ENCODE data around the gene ATRNL1. TPM values are rescaled to one million over a fixed set of nuclear protein-coding genes. Genes with fewer than 3 reads are reported as not detected.

The ATRNL1 gene
- total and polyA plus RNA-seq, 2 of the 8 experiments (the other 6 are each of a cell fraction or from before 2014, with no cell fraction given), result 5.1 to 17.6 TPM

DNA sequence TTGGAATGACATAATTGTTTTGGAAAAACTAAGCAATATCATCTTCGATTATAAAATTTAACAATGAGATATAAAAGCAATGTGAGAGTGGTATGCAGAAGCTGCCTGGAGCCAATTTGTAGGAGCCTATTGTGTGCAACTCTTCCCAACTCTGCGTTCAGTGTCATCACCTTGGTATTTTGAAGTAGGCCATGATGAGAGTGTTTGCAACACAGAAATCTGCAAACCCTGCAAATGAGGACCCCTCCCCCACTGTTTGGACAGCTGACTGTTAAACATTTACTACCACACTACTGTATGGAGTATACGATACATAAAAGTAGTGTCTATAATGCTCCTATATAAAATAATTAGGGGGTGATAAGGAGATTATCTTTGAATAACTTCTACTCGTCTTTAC is 531.3 kb downstream of the ATRNL1 start:
- Histone ChIP-seq H3K4me3 (ENCODE audit: extremely low read depth in 1 of 4, insufficient read depth in 2 of 4, low read depth in 3 of 4, low read length in 4 of 4) (no peak overlapping the region), H4K91ac (replicated peaks; ENCODE audit: insufficient read length, low read length) (no peak overlapping the region), H3K4me2 (ENCODE audit: insufficient read depth in 1 of 2, low read depth in 2 of 2, low read length in 2 of 2) (no peak overlapping the region), H2BK12ac (ENCODE audit: low read depth, low read length) (no peak overlapping the region), H3K27me3 (replicated peaks in 1 of 4; ENCODE audit: control insufficient read depth in 3 of 4, extremely low read depth in 1 of 4, insufficient read depth in 3 of 4, low read length in 3 of 4) (no peaks in the 10 kb centered on the region), H4K5ac (ENCODE audit: insufficient read length, low read depth, low read length) (no peak overlapping the region), H3K56ac (replicated peaks; ENCODE audit: insufficient read length, low read depth, low read length) (no peak overlapping the region), H2AFZ (ENCODE audit: low read length) (no peak overlapping the region), H3K23ac (ENCODE audit: insufficient read length) (no peak overlapping the region), H3K27ac (ENCODE audit: low read depth, low read length) (no peak overlapping the region), H4K20me1 (replicated peaks in 1 of 2; ENCODE audit: control insufficient read depth in 1 of 2, insufficient read depth in 2 of 2, low read length in 2 of 2) (no peaks in the 10 kb centered on the region), H3K4me1 (replicated peaks in 1 of 4; ENCODE audit: control insufficient read depth in 3 of 4, insufficient read depth in 4 of 4, low read length in 3 of 4) (no peaks in the 10 kb centered on the region), H2BK120ac (replicated peaks; ENCODE audit: low read depth, low read length) (no peak overlapping the region), H3K9ac (replicated peaks in 1 of 4; ENCODE audit: extremely low read depth in 1 of 4, low read depth in 3 of 4, low read length in 3 of 4) (no peak overlapping the region), H3K79me2 (ENCODE audit: control insufficient read depth in 1 of 2, insufficient read depth in 2 of 2, low read length in 2 of 2) (no peaks in the 10 kb centered on the region), H2BK5ac (ENCODE audit: low read depth, low read length) (no peak overlapping the region), H2AK5ac (ENCODE audit: low read depth, low read length) (no peak overlapping the region), H3K36me3 (ENCODE audit: control insufficient read depth in 2 of 4, insufficient read depth in 4 of 4, low read length in 3 of 4) (no peaks in the 10 kb centered on the region), H3K23me2 (ENCODE audit: low read depth, low read length) (no peaks in the 10 kb centered on the region), H2BK15ac (ENCODE audit: low read length) (no peak overlapping the region), H3K14ac (ENCODE audit: insufficient read length) (no peak overlapping the region), H3K4ac (replicated peaks; ENCODE audit: insufficient read length, low read depth, low read length) (no peak overlapping the region), H4K8ac (ENCODE audit: extremely low read depth, insufficient read depth, low read length) (no peak overlapping the region), H3K9me3 (ENCODE audit: insufficient read depth in 2 of 2, low read depth in 1 of 2, low read length in 1 of 2) (0 out of 4 replicates have a peak, but pooled peaks cover 0 to 3% of the 10 kb centered on the region in 2 experiments), H3K18ac (ENCODE audit: extremely low read depth, low read length) (no peak overlapping the region), H2BK20ac (ENCODE audit: low read length) (no peak overlapping the region), H3K79me1 (ENCODE audit: low read depth, low read length) (no peaks in the 10 kb centered on the region)
- POLR2A ChIA-PET (ENCODE audit: partially characterized antibody), result no interaction called here
- DNase-seq (ENCODE audit: low read depth in 1 of 2, low spot score in 2 of 2), result peak in 1 of 2 experiments; percentile 1
- CTCF ChIA-PET (ENCODE audit: partially characterized antibody), result interaction anchor here (0.6 kb wide), 2 partner anchors 207 to 716 kb away, joined by 3 read pairs; no protein-coding TSS in a partner anchor
- no peak for FAIRE-seq
- whole genome bisulfite sequencing, 2 experiments (ENCODE audit: extremely low coverage in 1 of 2, insufficient coverage in 1 of 2, insufficient read length in 1 of 2, insufficient replicate concordance in 2 of 2, low coverage in 1 of 2, low lambda C conversion rate in 2 of 2, missing lambda C conversion rate in 1 of 2), result 93% methylated on average over 4 of the region's 4 CpGs; no CpG with 5 or more reads in 1 of the 2 experiments
- no peak for TF ChIP-seq YY1 (IDR thresholded peaks at IDR 0.05; ENCODE audit: low read depth, low read length)
- TF ChIP-seq RFX5 (IDR thresholded peaks at IDR 0.05; ENCODE audit: borderline replicate concordance, low read depth, low read length), result no peak
- no peak for TF ChIP-seq SP1 (IDR thresholded peaks at IDR 0.05; ENCODE audit: low read depth, low read length)
- TF ChIP-seq, protein P1, sequence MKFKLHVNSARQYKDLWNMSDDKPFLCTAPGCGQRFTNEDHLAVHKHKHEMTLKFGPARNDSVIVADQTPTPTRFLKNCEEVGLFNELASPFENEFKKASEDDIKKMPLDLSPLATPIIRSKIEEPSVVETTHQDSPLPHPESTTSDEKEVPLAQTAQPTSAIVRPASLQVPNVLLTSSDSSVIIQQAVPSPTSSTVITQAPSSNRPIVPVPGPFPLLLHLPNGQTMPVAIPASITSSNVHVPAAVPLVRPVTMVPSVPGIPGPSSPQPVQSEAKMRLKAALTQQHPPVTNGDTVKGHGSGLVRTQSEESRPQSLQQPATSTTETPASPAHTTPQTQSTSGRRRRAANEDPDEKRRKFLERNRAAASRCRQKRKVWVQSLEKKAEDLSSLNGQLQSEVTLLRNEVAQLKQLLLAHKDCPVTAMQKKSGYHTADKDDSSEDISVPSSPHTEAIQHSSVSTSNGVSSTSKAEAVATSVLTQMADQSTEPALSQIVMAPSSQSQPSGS (IDR thresholded peaks at IDR 0.05; ENCODE audit: low read length), result no peak
- no peak for TF ChIP-seq KDM5A (IDR thresholded peaks at IDR 0.05; ENCODE audit: low read length)
- TF ChIP-seq MAFK (IDR thresholded peaks at IDR 0.05; ENCODE audit: low read depth, low read length), result no peak

Measured in H1 (cell line).